ENCODE results near the gene SCN4A. TPM values are rescaled to one million over a fixed set of nuclear protein-coding genes. Genes with fewer than 3 reads are reported as not detected.
"Not testable (repeated sequence)": the region's sequence is repeated elsewhere in the genome, so short reads cannot be mapped to it uniquely, and the experiment has no call there.

The SCN4A gene
- total RNA-seq, 3 donors from 2014 or later (not counting 1 experiment from before 2014, with no cell fraction given): 0.10 to 0.14 (median 0.14) TPM

DNA sequence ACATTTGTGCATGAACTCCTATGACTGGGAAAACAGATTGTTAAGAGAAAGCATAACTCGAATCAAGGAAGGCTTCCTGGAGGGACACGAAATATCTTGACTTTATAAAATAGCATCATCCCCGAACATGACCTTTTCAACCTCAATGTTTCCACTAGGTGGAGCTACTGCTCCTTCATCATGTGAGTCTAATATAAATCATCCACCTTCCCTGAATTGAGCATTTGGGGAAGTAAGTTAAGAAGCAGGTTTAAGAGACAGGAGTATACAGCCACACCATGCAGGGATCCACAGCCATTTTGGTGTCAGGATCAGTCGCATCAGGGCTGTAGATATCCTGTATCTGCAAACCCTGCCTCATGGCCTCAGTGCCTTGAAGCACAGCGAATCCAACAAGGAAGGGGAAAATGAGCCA is 68.9 kb downstream of the SCN4A start:
- H3K4me1 ChIP-seq (ENCODE audit: control insufficient read depth, insufficient read depth, low read length); H3K36me3 ChIP-seq (ENCODE audit: control insufficient read depth, insufficient read depth, low read length); H3K9me3 Mint-ChIP-seq; H3K27me3 ChIP-seq (ENCODE audit: control insufficient read depth, insufficient read depth, low read length); H3K4me3 Mint-ChIP-seq; H3K4me3 ChIP-seq (ENCODE audit: low read length); intact Hi-C loops (cut with micrococcal nuclease); H3K27ac Mint-ChIP-seq; H3K27ac ChIP-seq (ENCODE audit: low read length); H3K9me3 ChIP-seq (ENCODE audit: control insufficient read depth, insufficient read depth, low read length); H3K36me3 Mint-ChIP-seq; H3K4me1 Mint-ChIP-seq; H3K27me3 Mint-ChIP-seq (ENCODE audit: low read depth in 2 of 2): not testable (repeated sequence)
- TF ChIP-seq, protein P1, sequence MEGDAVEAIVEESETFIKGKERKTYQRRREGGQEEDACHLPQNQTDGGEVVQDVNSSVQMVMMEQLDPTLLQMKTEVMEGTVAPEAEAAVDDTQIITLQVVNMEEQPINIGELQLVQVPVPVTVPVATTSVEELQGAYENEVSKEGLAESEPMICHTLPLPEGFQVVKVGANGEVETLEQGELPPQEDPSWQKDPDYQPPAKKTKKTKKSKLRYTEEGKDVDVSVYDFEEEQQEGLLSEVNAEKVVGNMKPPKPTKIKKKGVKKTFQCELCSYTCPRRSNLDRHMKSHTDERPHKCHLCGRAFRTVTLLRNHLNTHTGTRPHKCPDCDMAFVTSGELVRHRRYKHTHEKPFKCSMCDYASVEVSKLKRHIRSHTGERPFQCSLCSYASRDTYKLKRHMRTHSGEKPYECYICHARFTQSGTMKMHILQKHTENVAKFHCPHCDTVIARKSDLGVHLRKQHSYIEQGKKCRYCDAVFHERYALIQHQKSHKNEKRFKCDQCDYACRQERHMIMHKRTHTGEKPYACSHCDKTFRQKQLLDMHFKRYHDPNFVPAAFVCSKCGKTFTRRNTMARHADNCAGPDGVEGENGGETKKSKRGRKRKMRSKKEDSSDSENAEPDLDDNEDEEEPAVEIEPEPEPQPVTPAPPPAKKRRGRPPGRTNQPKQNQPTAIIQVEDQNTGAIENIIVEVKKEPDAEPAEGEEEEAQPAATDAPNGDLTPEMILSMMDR (IDR thresholded peaks at IDR 0.05): peak; percentile 57
- DNase-seq: peak in 1 of 2 donors; percentile 56
- peak; percentile 62 to 80 (median 73) for ATAC-seq
- 25% methylated on average over 5 of the region's 5 CpGs for WGBS (ENCODE audit: insufficient coverage)

GRCh38 chr17:63901971-63902370 is 70.7 kb downstream of the SCN4A start:
- H3K27ac ChIP-seq (ENCODE audit: low read length); DNase-seq; H3K4me3 Mint-ChIP-seq; ATAC-seq; H3K27ac Mint-ChIP-seq; H3K36me3 Mint-ChIP-seq; H3K4me1 Mint-ChIP-seq; H3K9me3 Mint-ChIP-seq; H3K27me3 ChIP-seq (ENCODE audit: control insufficient read depth, insufficient read depth, low read length); H3K4me1 ChIP-seq (ENCODE audit: control insufficient read depth, insufficient read depth, low read length); H3K36me3 ChIP-seq (ENCODE audit: control insufficient read depth, insufficient read depth, low read length); H3K4me3 ChIP-seq (ENCODE audit: low read length); H3K9me3 ChIP-seq (ENCODE audit: control insufficient read depth, insufficient read depth, low read length); H3K27me3 Mint-ChIP-seq (ENCODE audit: low read depth in 2 of 2); intact Hi-C loops (cut with micrococcal nuclease): not testable (repeated sequence)
- 89% methylated on average over 2 of the region's 2 CpGs for WGBS (ENCODE audit: insufficient coverage)

DNA sequence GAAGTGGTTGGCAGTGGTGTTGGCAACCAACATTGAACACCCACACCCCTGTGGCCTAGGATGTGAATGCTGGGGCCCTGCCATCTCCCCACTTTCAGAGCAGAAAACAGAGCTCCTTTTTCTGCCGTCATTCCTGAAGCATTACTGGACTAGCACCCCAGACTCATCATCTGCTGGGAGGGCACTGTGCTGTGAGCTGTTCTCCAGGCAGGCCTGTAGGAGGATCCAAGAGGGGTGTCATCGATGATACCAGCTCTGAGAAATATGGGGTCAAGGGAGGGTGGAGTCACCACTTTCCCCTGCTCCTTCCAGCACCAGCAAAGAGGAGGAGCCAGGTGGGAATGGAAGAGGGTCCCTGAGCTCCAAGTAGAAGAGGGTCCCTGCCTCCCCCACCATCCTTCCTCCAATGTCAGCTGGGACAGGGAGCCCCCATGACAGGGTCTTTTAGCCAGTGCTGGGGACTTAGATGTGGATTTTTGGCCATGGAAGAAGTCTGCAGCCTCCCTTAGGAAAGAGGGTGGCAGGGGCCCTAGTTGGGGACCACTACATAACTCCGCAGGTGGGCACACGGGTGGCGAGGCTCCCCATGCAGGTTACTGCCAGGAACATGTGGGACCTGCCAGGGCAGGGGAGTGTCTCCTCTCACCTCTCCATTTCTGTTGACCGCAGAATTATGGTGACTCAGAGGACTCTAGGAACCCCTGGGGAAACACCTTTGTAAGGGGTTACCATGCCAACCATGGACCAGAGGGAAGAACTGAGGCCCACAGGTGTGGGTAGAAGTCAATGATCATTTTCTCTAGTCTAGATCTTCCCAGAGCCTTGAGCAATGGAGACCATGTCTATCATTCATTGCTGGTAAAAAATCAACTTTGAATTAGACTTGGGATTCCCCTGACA is 73.6 kb downstream of the SCN4A start:
- H3K4me3 ChIP-seq (ENCODE audit: low read length); H3K4me1 Mint-ChIP-seq; intact Hi-C loops (cut with micrococcal nuclease); H3K9me3 ChIP-seq (ENCODE audit: control insufficient read depth, insufficient read depth, low read length); H3K27me3 ChIP-seq (ENCODE audit: control insufficient read depth, insufficient read depth, low read length); H3K27me3 Mint-ChIP-seq (ENCODE audit: low read depth in 2 of 2); H3K4me1 ChIP-seq (ENCODE audit: control insufficient read depth, insufficient read depth, low read length); H3K27ac Mint-ChIP-seq; H3K36me3 ChIP-seq (ENCODE audit: control insufficient read depth, insufficient read depth, low read length); ATAC-seq; H3K4me3 Mint-ChIP-seq; H3K27ac ChIP-seq (ENCODE audit: low read length); H3K9me3 Mint-ChIP-seq; H3K36me3 Mint-ChIP-seq: not testable (repeated sequence)
- 70% methylated on average over 6 of the region's 6 CpGs for WGBS (ENCODE audit: insufficient coverage)
- DNase-seq: peak in 1 of 2 donors; percentile 56

GRCh38 chr17:63896524-63897354 is 76.0 kb downstream of the SCN4A start, which contains the start of gene CSH1:
Gene CSH1 (minus strand): TSS chr17:63896574. CDS start chr17:63896511, 63 bp downstream.
- ATAC-seq; H3K4me1 ChIP-seq (ENCODE audit: control insufficient read depth, insufficient read depth, low read length); H3K27ac ChIP-seq (ENCODE audit: low read length); H3K36me3 Mint-ChIP-seq; H3K4me1 Mint-ChIP-seq; H3K4me3 ChIP-seq (ENCODE audit: low read length); H3K9me3 ChIP-seq (ENCODE audit: control insufficient read depth, insufficient read depth, low read length); H3K4me3 Mint-ChIP-seq; H3K9me3 Mint-ChIP-seq; H3K27ac Mint-ChIP-seq; H3K36me3 ChIP-seq (ENCODE audit: control insufficient read depth, insufficient read depth, low read length); intact Hi-C loops (cut with micrococcal nuclease); H3K27me3 Mint-ChIP-seq (ENCODE audit: low read depth in 2 of 2); DNase-seq; H3K27me3 ChIP-seq (ENCODE audit: control insufficient read depth, insufficient read depth, low read length): not testable (repeated sequence)
- 97% methylated on average over 4 of the region's 14 CpGs for WGBS (ENCODE audit: insufficient coverage)

DNA sequence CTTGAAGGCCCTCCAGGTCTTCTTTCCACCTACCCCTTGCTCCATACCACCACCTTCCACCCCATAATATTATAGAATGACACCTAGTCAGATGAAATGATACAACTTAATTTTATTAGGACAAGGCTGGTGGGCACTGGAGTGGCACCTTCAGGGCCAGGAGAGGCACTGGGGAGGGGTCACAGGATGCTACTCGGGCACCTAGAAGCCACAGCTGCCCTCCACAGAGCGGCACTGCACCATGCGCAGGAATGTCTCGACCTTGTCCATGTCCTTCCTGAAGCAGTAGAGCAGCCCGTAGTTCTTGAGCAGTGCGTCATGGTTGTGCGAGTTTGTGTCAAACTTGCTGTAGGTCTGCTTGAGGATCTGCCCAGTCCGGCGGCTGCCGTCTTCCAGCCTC is 77.9 kb downstream of the SCN4A start:
- H3K9me3 ChIP-seq (ENCODE audit: control insufficient read depth, insufficient read depth, low read length); H3K36me3 Mint-ChIP-seq; H3K4me1 Mint-ChIP-seq; H3K27ac ChIP-seq (ENCODE audit: low read length); H3K4me3 Mint-ChIP-seq; intact Hi-C loops (cut with micrococcal nuclease); DNase-seq; H3K4me3 ChIP-seq (ENCODE audit: low read length); H3K27me3 Mint-ChIP-seq (ENCODE audit: low read depth in 2 of 2); ATAC-seq; H3K36me3 ChIP-seq (ENCODE audit: control insufficient read depth, insufficient read depth, low read length); H3K27ac Mint-ChIP-seq; H3K9me3 Mint-ChIP-seq; H3K27me3 ChIP-seq (ENCODE audit: control insufficient read depth, insufficient read depth, low read length); H3K4me1 ChIP-seq (ENCODE audit: control insufficient read depth, insufficient read depth, low read length): not testable (repeated sequence)
- WGBS (ENCODE audit: insufficient coverage): 93% methylated on average over 1 of the region's 10 CpGs

DNA sequence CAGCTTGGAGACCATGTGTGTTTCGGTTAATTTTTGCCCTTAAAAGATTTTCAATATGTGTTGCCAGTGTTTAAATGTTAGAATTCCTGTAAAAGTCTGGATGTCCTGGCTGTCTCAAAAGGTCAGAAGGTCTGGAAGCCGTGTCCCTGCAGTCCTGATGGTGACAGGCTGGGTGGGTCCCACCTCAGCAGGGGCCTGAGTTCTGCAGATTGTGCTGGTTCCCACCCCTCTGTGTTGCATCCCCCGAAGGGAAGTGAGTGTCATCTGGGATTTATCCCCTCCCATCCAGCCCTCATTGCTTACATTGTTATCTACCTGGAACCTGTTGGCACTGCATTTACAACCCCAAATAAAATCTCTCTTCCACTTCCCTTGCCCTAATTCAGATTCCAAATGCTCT is 78.7 kb downstream of the SCN4A start:
- H3K27ac ChIP-seq (ENCODE audit: low read length); H3K4me3 ChIP-seq (ENCODE audit: low read length); ATAC-seq; H3K9me3 ChIP-seq (ENCODE audit: control insufficient read depth, insufficient read depth, low read length); H3K4me1 ChIP-seq (ENCODE audit: control insufficient read depth, insufficient read depth, low read length); intact Hi-C loops (cut with micrococcal nuclease); H3K36me3 Mint-ChIP-seq; H3K27ac Mint-ChIP-seq; DNase-seq; H3K36me3 ChIP-seq (ENCODE audit: control insufficient read depth, insufficient read depth, low read length); H3K4me1 Mint-ChIP-seq; H3K27me3 Mint-ChIP-seq (ENCODE audit: low read depth in 2 of 2); H3K9me3 Mint-ChIP-seq; H3K4me3 Mint-ChIP-seq; H3K27me3 ChIP-seq (ENCODE audit: control insufficient read depth, insufficient read depth, low read length): not testable (repeated sequence)
- 86% methylated on average over 2 of the region's 3 CpGs for WGBS (ENCODE audit: insufficient coverage)
